Activated CD8-positive, alpha-beta memory T cell treated with anti-CD3 and anti-CD28 coated beads, Interleukin-2, amount 50 U/mL, for 1 hour (primary cell): Measurements from ENCODE around the gene ZDHHC14.
"Not testable (repeated sequence)": the region's sequence is repeated elsewhere in the genome, so short reads cannot be mapped to it uniquely, and the experiment has no call there.

Source experiments
- DNase-seq: peaks from one replicate; pipeline ENCODE4 v3.0.0-alpha.2; 2020; ENCODE audit errors: extremely low read depth

ZDHHC14 gene

GRCh38 chr6:157467339-157467738 is 86.3 kb downstream of the ZDHHC14 start:
- not testable (repeated sequence) for DNase-seq

GRCh38 chr6:157468054-157468453 is 87.1 kb downstream of the ZDHHC14 start:
- no peak for DNase-seq

GRCh38 chr6:157468574-157468973 is 87.6 kb downstream of the ZDHHC14 start:
- no peak for DNase-seq

GRCh38 chr6:157469378-157469777 is 88.4 kb downstream of the ZDHHC14 start:
- no peak for DNase-seq

GRCh38 chr6:157471077-157471686 is 90.2 kb downstream of the ZDHHC14 start:
- no peak for DNase-seq

- DNase-seq: no peak
Measured at GRCh38 chr6:157471895-157472686, 91.1 kb downstream of the ZDHHC14 start.

DNA sequence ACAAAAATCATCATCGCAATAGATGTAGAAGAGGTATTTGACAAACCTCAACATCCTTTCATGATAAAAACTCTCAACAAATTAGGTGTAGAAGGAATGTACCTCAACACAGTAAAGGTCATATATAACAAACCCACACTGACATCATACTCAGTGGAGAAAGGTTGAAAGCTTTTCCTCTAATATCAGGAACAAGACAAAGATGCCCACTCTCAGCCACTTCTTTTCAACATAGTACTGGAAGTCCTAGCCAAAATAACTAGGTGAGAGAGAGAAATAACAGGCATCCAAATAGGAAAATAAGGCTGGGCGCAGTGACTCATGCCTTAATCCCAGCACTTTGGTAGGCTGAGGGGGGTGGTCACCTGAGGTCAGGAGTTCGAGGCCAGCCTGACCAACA is 95.8 kb downstream of the ZDHHC14 start:
- DNase-seq: no peak

DNA sequence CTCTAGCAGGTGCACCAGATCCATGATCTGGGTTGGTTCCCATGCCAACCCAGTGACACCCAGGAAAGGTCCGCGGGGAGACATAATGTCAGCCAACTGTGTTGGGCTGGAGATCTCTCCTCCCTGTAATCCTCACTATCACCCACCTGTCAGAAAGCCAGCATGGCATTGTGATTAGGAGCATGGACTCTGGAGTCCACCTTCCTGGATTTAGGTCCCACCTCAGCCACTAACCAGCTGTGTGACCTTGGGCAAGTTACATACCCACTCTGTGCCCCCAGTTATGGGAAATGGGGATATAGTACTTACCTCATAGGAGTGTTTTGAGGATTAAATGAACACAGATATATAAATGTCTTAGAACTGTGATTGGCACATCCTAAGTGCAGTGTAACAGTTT is 97.9 kb downstream of the ZDHHC14 start:
- DNase-seq: no peak

GRCh38 chr6:157479464-157480303 is 98.7 kb downstream of the ZDHHC14 start:
- DNase-seq: no peak

DNA sequence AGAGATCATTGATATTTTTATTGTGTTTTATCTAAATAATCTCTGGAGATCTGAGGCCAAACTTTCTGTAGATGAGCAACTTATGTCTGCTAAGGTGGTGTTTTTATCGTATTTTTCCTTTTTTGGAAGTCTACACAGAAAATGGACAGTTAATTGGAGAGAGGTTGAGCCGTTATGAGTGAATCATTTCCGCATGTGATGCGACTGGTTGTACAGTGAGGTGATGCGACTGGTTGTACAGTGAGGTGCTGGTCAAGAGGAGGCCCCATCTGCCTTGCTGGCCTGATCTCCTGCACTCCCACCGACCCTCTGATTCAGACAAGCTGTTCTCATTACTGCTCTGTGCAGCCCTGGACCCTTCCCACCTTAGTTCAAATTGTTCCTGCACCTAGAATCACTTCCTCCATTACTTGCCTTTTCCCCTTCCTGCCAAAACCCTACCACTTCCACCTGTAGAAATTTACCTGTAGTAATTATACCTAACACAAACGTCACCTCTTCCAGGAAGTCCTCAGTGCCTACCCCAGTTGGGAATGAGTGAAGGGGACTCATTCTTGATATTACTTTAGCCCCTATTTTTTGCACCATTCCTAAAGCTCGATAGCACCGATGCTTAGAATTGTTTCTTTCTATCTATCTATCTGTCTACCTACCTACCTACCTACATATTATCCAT is 100.3 kb downstream of the ZDHHC14 start:
- no peak for DNase-seq

DNA sequence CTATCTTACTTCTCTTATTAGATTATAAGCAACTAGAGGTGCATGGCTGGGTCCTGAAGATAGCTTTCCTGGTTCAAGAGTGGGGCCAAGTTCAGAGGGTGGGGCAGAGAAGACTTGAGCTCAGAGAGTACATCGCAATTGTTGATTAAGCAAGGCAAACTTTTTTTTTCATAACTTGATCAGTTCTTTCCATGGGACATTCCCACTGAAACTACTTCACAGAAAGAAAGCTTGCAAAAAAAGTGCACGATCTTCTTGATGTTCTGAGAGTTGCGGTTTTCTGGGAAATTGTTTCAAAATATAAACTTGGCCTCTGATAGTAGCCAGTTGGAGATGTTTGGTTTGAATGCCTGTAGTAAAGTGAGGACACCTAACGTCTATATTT is 100.9 kb downstream of the ZDHHC14 start:
- DNase-seq: no peak

- no peak for DNase-seq
Measured at GRCh38 chr6:157483770-157484169, 102.8 kb downstream of the ZDHHC14 start.

- DNase-seq: no peak
Measured at GRCh38 chr6:157484181-157484580, 103.2 kb downstream of the ZDHHC14 start.

DNA sequence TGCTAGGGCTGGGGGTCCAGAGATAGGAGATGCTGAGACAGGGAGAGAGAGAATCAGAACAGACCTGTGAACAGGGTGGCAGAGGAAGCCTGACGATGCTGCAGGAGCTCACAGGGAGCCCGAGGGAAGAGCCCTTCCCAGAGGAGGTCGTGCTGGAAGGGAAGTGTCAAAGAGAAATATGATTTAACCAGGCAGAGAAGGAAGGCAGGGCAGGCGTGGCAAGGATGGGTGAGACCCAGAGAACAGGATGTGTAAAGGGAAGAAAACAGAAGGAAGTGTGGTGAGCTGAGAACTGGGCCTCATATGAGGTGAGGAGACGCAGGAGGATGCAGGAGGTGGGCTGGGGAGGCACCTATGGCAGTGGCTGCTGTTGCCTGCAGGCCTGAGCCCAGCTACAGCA is 105.6 kb downstream of the ZDHHC14 start:
- no peak for DNase-seq

GRCh38 chr6:157487110-157487773 is 106.3 kb downstream of the ZDHHC14 start:
- no peak for DNase-seq

- no peak for DNase-seq
Measured at GRCh38 chr6:157488058-157488457, 107.1 kb downstream of the ZDHHC14 start.

DNA sequence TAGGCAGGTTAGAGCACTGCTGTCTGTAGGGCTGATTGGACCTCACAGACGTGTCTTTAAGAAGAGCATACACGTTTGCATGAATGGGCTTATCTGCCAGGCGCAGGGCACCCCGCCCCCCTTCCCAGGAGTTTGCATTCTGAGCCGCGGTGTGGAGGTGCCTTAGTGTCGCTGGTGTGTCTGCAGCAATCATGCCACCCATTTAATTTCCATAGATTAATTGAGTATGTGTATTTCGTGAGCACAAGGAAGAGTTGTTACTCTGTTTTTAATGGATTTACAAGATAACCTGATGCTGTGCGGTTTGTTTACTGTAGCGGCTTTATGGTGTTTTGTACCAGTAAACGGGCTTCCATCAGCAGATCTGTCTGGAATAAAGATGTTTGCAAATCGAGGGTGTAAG is 107.7 kb downstream of the ZDHHC14 start:
- no peak for DNase-seq

- DNase-seq: no peak
Measured at GRCh38 chr6:157490611-157491269, 109.8 kb downstream of the ZDHHC14 start.

DNA sequence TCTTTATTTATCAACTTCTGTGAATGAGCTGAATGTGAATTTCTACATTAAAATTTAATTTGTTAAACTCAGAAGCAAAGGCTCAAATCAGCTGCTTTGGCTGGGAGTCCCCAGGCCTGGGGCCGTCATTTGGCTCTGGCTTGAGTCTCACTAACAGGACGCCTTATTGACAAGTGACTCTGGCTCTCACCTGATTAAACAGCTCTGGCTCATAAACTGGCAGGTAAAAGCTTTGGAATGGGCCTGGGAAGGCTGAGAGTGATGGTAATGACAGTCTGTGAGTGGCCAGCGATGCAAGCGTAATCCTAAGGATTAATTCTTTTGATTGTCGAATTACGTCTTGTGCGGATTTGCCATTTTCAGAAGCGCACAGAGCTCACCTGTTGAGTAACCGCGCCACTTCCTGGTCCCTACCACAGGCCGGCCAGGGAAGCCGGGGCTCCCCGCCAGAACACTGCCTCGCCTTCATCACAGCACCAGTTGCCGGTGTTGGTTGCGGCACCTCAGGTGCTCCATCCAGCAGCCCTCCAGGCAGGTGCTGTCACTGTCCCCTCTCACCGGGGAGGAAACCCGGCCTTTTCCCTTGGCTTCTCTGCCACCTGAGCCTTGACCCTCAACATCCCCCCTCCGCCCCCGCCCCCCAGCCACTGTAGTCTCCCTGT is 110.7 kb downstream of the ZDHHC14 start:
- no peak for DNase-seq

- no peak for DNase-seq
Measured at GRCh38 chr6:157492249-157492648, 111.3 kb downstream of the ZDHHC14 start.
